IMR-90 (cell line): ENCODE data around the gene CREB5. TPM values are rescaled to one million over a fixed set of nuclear protein-coding genes. Genes with fewer than 3 reads are reported as not detected.

Experiments used
- ATAC-seq: fragments of 200-7000 bp; cut with Tn5 transposase; 2 replicates; pipeline ENCODE4 v1.9.1; 2020; ENCODE audit warnings: low read depth, mild to moderate bottlenecking, moderate library complexity
- BruUV-seq: library from RNA; stranded (reverse); fragments of 400-500 nt; replicated peaks from 2 replicates; lab custom pipeline; 2021; lab: Mats Ljungman, UMichigan
- CTCF ChIA-PET: fragments of 300-600 bp; formaldehyde crosslinking; extraction: SDS; loops from one replicate; lab custom pipeline; 2021; ENCODE audit warnings: antibody characterized with exemption; lab: Yijun Ruan, JAX
- POLR2A ChIA-PET: fragments of 300-600 bp; sonication (Branson Sonifier 250); formaldehyde crosslinking; loops from one replicate; lab custom pipeline; 2022; ENCODE audit warnings: antibody characterized with exemption; ENCODE audit not compliant: unreplicated experiment; lab: Charles Lee
- DNase-seq: peaks from one replicate; pipeline ENCODE4 v3.0.0; 2013
- H2AFZ ChIP-seq: replicated peaks from 2 replicates; pipeline ENCODE3; 2013; ENCODE audit warnings: low read length, mild to moderate bottlenecking; ENCODE audit not compliant: poor library complexity
- H2AK5ac ChIP-seq: 2 replicates; pipeline ENCODE4 v1.6.1; 2013; ENCODE audit warnings: low read depth, low read length, inconsistent platforms
- H2AK9ac ChIP-seq: replicated peaks from 2 replicates; pipeline ENCODE3; 2013; ENCODE audit warnings: mild to moderate bottlenecking, low read depth, low read length, moderate library complexity; ENCODE audit not compliant: poor library complexity
- H2BK120ac ChIP-seq: 2 replicates; pipeline ENCODE4 v1.6.1; 2013; ENCODE audit warnings: low read depth, low read length, inconsistent platforms
- H2BK15ac ChIP-seq: 3 replicates; pipeline ENCODE4 v1.6.1; 2013; ENCODE audit warnings: low read depth, low read length, inconsistent platforms
- H2BK20ac ChIP-seq: 2 replicates; pipeline ENCODE4 v1.6.1; 2013; ENCODE audit warnings: low read depth, mild to moderate bottlenecking, inconsistent platforms, low read length, moderate library complexity
- H2BK5ac ChIP-seq: 2 replicates; pipeline ENCODE4 v1.6.1; 2013; ENCODE audit warnings: mild to moderate bottlenecking, low read depth, low read length, inconsistent platforms; ENCODE audit not compliant: poor library complexity, severe bottlenecking
- H3K14ac ChIP-seq: replicated peaks from 2 replicates; pipeline ENCODE4 v1.6.1; 2013; ENCODE audit warnings: low read depth, low read length, inconsistent platforms
- H3K18ac ChIP-seq: 2 replicates; pipeline ENCODE4 v1.6.1; 2013; ENCODE audit warnings: low read depth, low read length, control low read depth
- H3K23ac ChIP-seq: 2 replicates; pipeline ENCODE4 v1.6.1; 2013; ENCODE audit warnings: low read depth, low read length, inconsistent platforms
- H3K27ac ChIP-seq: 2 replicates; pipeline ENCODE4 v1.5.1; 2013; ENCODE audit warnings: mild to moderate bottlenecking, control low read depth, low read length; ENCODE audit not compliant: insufficient read depth
- H3K27me3 ChIP-seq: 2 replicates; pipeline ENCODE4 v1.6.1; 2013; ENCODE audit warnings: low read length; ENCODE audit not compliant: control insufficient read depth, insufficient read depth
- H3K36me3 ChIP-seq: 2 replicates; pipeline ENCODE4 v1.6.1; 2013; ENCODE audit warnings: low read length, mixed read lengths; ENCODE audit not compliant: control insufficient read depth, insufficient read depth
- H3K4ac ChIP-seq: 2 replicates; pipeline ENCODE4 v1.6.1; 2013; ENCODE audit warnings: low read depth, low read length, inconsistent platforms
- H3K4me1 ChIP-seq: 2 replicates; pipeline ENCODE4 v1.6.1; 2013; ENCODE audit warnings: low read length, mixed read lengths; ENCODE audit not compliant: control insufficient read depth, insufficient read depth
- H3K4me2 ChIP-seq: 2 replicates; pipeline ENCODE4 v1.6.1; 2013; ENCODE audit warnings: low read depth, mild to moderate bottlenecking, control low read depth, low read length, moderate library complexity
- H3K4me3 ChIP-seq: 2 replicates; pipeline ENCODE4 v1.5.1; 2013; ENCODE audit warnings: low read depth, mild to moderate bottlenecking, control low read depth, low read length, moderate library complexity; ENCODE audit not compliant: insufficient read depth
- H3K56ac ChIP-seq: 2 replicates; pipeline ENCODE4 v1.6.1; 2013; ENCODE audit warnings: low read length, inconsistent platforms; ENCODE audit not compliant: insufficient read depth; ENCODE audit errors: extremely low read depth
- H3K79me1 ChIP-seq, 2 experiments: 2 replicates each; pipeline ENCODE4 v1.6.1; 2013; ENCODE audit warnings: low read length in 2 of 2, inconsistent platforms in 1 of 2, low read depth in 1 of 2
- H3K9ac ChIP-seq: 2 replicates; pipeline ENCODE4 v1.6.1; 2013; ENCODE audit warnings: low read depth, low read length, control low read depth
- H3K9me1 ChIP-seq: 2 replicates; pipeline ENCODE4 v1.6.1; 2013; ENCODE audit warnings: low read length, inconsistent platforms; ENCODE audit not compliant: insufficient read depth
- H3K9me3 ChIP-seq: 2 replicates; pipeline ENCODE4 v1.6.1; 2013; ENCODE audit warnings: low read length; ENCODE audit not compliant: control insufficient read depth, insufficient read depth
- H4K20me1 ChIP-seq: 2 replicates; pipeline ENCODE4 v1.6.1; 2013; ENCODE audit warnings: low read length, inconsistent platforms; ENCODE audit not compliant: insufficient read depth
- H4K5ac ChIP-seq: 2 replicates; pipeline ENCODE4 v1.6.1; 2013; ENCODE audit warnings: mild to moderate bottlenecking, low read depth, low read length, control low read depth
- H4K8ac ChIP-seq, 2 experiments: 2 replicates each; pipeline ENCODE4 v1.6.1; 2013; ENCODE audit warnings: low read depth in 2 of 2, low read length in 2 of 2, control low read depth in 1 of 2, inconsistent platforms in 1 of 2
- H4K91ac ChIP-seq: 2 replicates; pipeline ENCODE4 v1.6.1; 2013; ENCODE audit warnings: low read depth, low read length, inconsistent platforms; ENCODE audit not compliant: insufficient read depth
- MXI1 ChIP-seq: IDR thresholded peaks from 2 replicates; pipeline ENCODE4 v1.6.1; 2012; ENCODE audit warnings: low read depth, mild to moderate bottlenecking, low read length, moderate library complexity, borderline replicate concordance
- RAD21 ChIP-seq: IDR thresholded peaks from 2 replicates; pipeline ENCODE4 v1.6.1; 2012; ENCODE audit warnings: low read length, improper control_type of control experiment
- RCOR1 ChIP-seq: IDR thresholded peaks from 2 replicates; pipeline ENCODE4 v1.6.1; 2012; ENCODE audit warnings: mild to moderate bottlenecking, low read length, improper control_type of control experiment; ENCODE audit not compliant: insufficient replicate concordance
- RFX5 ChIP-seq: IDR thresholded peaks from 2 replicates; pipeline ENCODE4 v1.8.0; 2012; ENCODE audit warnings: low read depth, mild to moderate bottlenecking, low read length, moderate library complexity
- WGBS, 2 experiments: methylation state at CpG; one replicate each; pipeline versions ENCODE4 v1.1.5 to v1.1.7; 2013; ENCODE audit warnings: missing lambda C conversion rate in 2 of 2; ENCODE audit not compliant: insufficient read length in 1 of 2; ENCODE audit errors: extremely low coverage in 2 of 2; 5-methylcytosine and 5-hydroxymethylcytosine counted together
- dilution Hi-C: fragments of 300-500 bp; cut with HindIII; formaldehyde crosslinking; loops from one replicate; pipeline ENCODE4 v1.14.3; 2018; ENCODE audit warnings: low sequenced_read_pairs; ENCODE audit not compliant: unreplicated experiment
- in situ Hi-C: fragments of 300-500 bp; cut with MboI; formaldehyde crosslinking; loops from 3 replicates; pipeline ENCODE4 v1.14.3; 2019; ENCODE audit warnings: low sequenced_read_pairs, inconsistent platforms, mixed read lengths
- intact Hi-C: fragments of 100-400 bp; cut with micrococcal nuclease; formaldehyde crosslinking; loops from 2 replicates; pipeline ENCODE4 v1.10.0; 2022
- polyA plus RNA-seq, 3 experiments: library from polyadenylated mRNA; depleted of rRNA; stranded (reverse); fragments of >200 nt; gene quantifications; 2 replicates each; pipeline ENCODE4 v1.2.3, GENCODE V29; 2012; ENCODE audit warnings: low replicate concordance in 1 of 3
- total RNA-seq: library from RNA; depleted of rRNA; stranded (reverse); fragments of >200 nt; gene quantifications from 2 replicates; pipeline ENCODE4 v1.2.3, GENCODE V29; 2012
- TF ChIP-seq, protein P1 (sequence below): fragments of 150-350 bp; IDR thresholded peaks from 2 replicates; pipeline ENCODE4 v1.6.1; 2016; ENCODE audit warnings: low read depth, mild to moderate bottlenecking, low read length, moderate library complexity, borderline replicate concordance
- TF ChIP-seq, protein P2 (sequence below): fragments of 150-350 bp; IDR thresholded peaks from 2 replicates; pipeline ENCODE4 v1.6.1; 2017; ENCODE audit warnings: mild to moderate bottlenecking, antibody characterized with exemption, low read length, low read depth
- TF ChIP-seq, protein P3 (sequence below): conservative IDR thresholded peaks from 2 replicates; pipeline ENCODE4 v1.5.1; 2012; ENCODE audit warnings: mild to moderate bottlenecking, low read depth, low read length, improper control_type of control experiment

Gene CREB5
- total and polyA plus RNA-seq, 2 of the 4 experiments (the other 2 are of a cell fraction), result 7.3 to 13.1 TPM

DNA sequence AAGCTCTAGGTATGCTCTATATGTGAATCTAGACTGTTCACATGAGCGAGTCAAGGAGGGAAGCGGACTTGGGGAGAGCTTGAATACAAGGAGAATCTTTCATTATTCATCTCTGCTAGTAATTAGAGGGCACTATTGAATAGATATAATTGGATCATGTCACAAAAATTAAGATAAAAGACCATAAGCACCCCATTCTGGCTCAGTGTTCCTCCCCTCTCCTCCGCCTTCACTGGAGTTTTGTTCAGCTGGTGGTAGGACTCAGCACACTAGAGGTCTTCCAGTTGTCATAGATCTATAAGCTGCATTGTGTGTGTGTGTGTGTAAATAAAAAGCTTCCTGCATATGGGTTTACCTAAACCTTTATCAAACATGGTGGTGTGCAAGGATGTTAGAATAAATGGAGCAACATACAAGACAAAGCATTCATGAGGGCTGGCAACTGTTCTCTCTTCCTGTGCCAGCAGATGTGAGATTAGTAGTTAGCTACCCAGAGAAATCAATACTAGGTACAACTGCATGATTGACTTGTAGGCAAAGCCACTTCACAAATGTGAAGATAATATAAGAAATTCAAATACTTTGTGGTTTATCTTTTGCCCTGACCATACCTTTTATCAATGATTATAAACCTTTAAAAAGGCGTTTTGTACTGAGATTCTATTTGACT is 142.6 kb downstream of the CREB5 start:
- Histone ChIP-seq H4K5ac (no peak overlapping the region), H3K27me3 (0 out of 2 replicates have a peak, but pooled peaks cover 3% of the 10 kb centered on the region), H3K4me3 (no peak overlapping the region), H3K9ac (no peak overlapping the region), H3K4me1 (peaks cover 2% of the 10 kb centered on the region; the same call in 1 of the 2 replicates), H3K27ac (no peak overlapping the region), H4K20me1 (no peaks in the 10 kb centered on the region), H4K91ac (no peak overlapping the region), H2BK20ac (no peak overlapping the region), H3K4ac (no peak overlapping the region), H3K56ac (no peak overlapping the region), H3K23ac (no peak overlapping the region), H4K8ac (no peak overlapping the region), H3K9me1 (no peaks in the 10 kb centered on the region), H3K18ac (no peak overlapping the region), H2BK120ac (no peak overlapping the region), H3K4me2 (no peak overlapping the region), H2BK5ac (no peak overlapping the region), H2AK9ac (no peak overlapping the region), H2AK5ac (no peak overlapping the region), H2BK15ac (no peak overlapping the region), H3K9me3 (no peaks in the 10 kb centered on the region), H3K36me3 (no peaks in the 10 kb centered on the region), H2AFZ (no peak overlapping the region), H3K14ac (no peak overlapping the region), H3K79me1 (no peaks in the 10 kb centered on the region)
- intact Hi-C loops (loop anchor here (5.0 kb wide), 1 partner anchor 138 kb away; no protein-coding TSS in a partner anchor), dilution Hi-C loops (no loop called here), in situ Hi-C loops (no loop called here)
- TF ChIP-seq RCOR1 (no peak), MXI1 (no peak), RAD21 (no peak), RFX5 (no peak)
- TF ChIP-seq, protein P1, sequence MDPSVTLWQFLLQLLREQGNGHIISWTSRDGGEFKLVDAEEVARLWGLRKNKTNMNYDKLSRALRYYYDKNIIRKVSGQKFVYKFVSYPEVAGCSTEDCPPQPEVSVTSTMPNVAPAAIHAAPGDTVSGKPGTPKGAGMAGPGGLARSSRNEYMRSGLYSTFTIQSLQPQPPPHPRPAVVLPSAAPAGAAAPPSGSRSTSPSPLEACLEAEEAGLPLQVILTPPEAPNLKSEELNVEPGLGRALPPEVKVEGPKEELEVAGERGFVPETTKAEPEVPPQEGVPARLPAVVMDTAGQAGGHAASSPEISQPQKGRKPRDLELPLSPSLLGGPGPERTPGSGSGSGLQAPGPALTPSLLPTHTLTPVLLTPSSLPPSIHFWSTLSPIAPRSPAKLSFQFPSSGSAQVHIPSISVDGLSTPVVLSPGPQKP, result no peak
- TF ChIP-seq, protein P2, sequence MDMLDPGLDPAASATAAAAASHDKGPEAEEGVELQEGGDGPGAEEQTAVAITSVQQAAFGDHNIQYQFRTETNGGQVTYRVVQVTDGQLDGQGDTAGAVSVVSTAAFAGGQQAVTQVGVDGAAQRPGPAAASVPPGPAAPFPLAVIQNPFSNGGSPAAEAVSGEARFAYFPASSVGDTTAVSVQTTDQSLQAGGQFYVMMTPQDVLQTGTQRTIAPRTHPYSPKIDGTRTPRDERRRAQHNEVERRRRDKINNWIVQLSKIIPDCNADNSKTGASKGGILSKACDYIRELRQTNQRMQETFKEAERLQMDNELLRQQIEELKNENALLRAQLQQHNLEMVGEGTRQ, result no peak
- TF ChIP-seq, protein P3, sequence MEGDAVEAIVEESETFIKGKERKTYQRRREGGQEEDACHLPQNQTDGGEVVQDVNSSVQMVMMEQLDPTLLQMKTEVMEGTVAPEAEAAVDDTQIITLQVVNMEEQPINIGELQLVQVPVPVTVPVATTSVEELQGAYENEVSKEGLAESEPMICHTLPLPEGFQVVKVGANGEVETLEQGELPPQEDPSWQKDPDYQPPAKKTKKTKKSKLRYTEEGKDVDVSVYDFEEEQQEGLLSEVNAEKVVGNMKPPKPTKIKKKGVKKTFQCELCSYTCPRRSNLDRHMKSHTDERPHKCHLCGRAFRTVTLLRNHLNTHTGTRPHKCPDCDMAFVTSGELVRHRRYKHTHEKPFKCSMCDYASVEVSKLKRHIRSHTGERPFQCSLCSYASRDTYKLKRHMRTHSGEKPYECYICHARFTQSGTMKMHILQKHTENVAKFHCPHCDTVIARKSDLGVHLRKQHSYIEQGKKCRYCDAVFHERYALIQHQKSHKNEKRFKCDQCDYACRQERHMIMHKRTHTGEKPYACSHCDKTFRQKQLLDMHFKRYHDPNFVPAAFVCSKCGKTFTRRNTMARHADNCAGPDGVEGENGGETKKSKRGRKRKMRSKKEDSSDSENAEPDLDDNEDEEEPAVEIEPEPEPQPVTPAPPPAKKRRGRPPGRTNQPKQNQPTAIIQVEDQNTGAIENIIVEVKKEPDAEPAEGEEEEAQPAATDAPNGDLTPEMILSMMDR, result no peak
- ChIA-PET CTCF (no interaction called here), POLR2A (no interaction called here)
- ATAC-seq (no peak), DNase-seq (no peak)
- no CpG with 5 or more reads among the region's 4 CpGs for WGBS, 2 experiments
- BruUV-seq, result no TSS peak
